ENCODE results near the gene NT5DC3. TPM values are rescaled to one million over a fixed set of nuclear protein-coding genes. Genes with fewer than 3 reads are reported as not detected.
A peak's percentile ranks its signal among the peaks of the same experiment; 100 is the strongest.

NT5DC3 gene
- total and polyA plus RNA-seq, 2 of the 13 experiments (the other 11 are each of a cell fraction or from before 2014, with no cell fraction given) = 3.2 to 6.6 TPM

GRCh38 chr12:103725398-103725797 lies 115.6 kb downstream of the NT5DC3 start:
- WGBS (ENCODE audit: low lambda C conversion rate) = 45% methylated on average over 8 of the region's 8 CpGs
- Histone ChIP-seq H2AFZ (ENCODE audit: low read length) (no peak overlapping the region), H3K36me3 (replicated peaks in 1 of 2; ENCODE audit: control insufficient read depth in 1 of 2, insufficient read depth in 2 of 2, low read length in 2 of 2) (no peaks in the 10 kb centered on the region), H3K4me1 (ENCODE audit: insufficient read depth, low read length) (no peaks in the 10 kb centered on the region), H3K4me3 (replicated peaks in 1 of 3; ENCODE audit: insufficient read depth in 1 of 3, low read depth in 2 of 3, low read length in 3 of 3) (no peak overlapping the region), H3K4me2 (ENCODE audit: low read depth, low read length) (no peak overlapping the region), H3K79me2 (ENCODE audit: insufficient read depth, low read length) (no peaks in the 10 kb centered on the region), H3K27ac (ENCODE audit: extremely low read length, insufficient read depth, low read length) (no peak overlapping the region), H4K20me1 (ENCODE audit: insufficient read depth, low read length) (no peaks in the 10 kb centered on the region), H3K27me3 (ENCODE audit: control insufficient read depth in 1 of 2, insufficient read depth in 2 of 2, low read length in 2 of 2) (peaks cover 6 to 21% of the 10 kb centered on the region in 2 experiments; a peak in 4 of 5 replicates), H3K9me3 (ENCODE audit: low read length) (no peaks in the 10 kb centered on the region), H3K9ac (ENCODE audit: insufficient read depth, low read depth, low read length) (no peak overlapping the region)
- FAIRE-seq (no peak), ATAC-seq (no peak), DNase-seq (ENCODE audit: low spot score) (no peak)
- TF ChIP-seq MNT (IDR thresholded peaks at IDR 0.05) (peak; percentile 94), SP2 (CRISPR knock-in tag; IDR thresholded peaks at IDR 0.05) (no peak)
- CTCF ChIA-PET (ENCODE audit: low intra/inter-chr PET ratio, low total read pairs) = no interaction called here
- in situ Hi-C loops (cut with HindIII; ENCODE audit: extremely low pct_ligation_motif_present, low pct_unique_long_range_greater_than_20kb) = no loop called here
- intact Hi-C loops (cut with micrococcal nuclease; ENCODE audit: unreplicated experiment) = no loop called here
- POLR2A ChIA-PET = no interaction called here
- BruUV-seq (replicated peaks) = no TSS peak

Other genes starting within 250 kb of the NT5DC3 start
- gene HSP90B1, start 89.2 kb upstream of the NT5DC3 start, total RNA-seq (2016; rRNA removed; fragmentation: Illumina TruSeq; extraction: Trizol) = 496 and 954 TPM in 2 replicates
- 621 and 800 TPM in 2 replicates for gene HSP90B1, start 89.2 kb upstream of the NT5DC3 start, polyA plus RNA-seq (2011; rRNA removed)
- 19.5 and 24.0 TPM in 2 replicates for gene TDG, start 124.6 kb upstream of the NT5DC3 start, total RNA-seq (2016; rRNA removed; fragmentation: Illumina TruSeq; extraction: Trizol)
- 12.7 and 14.2 TPM in 2 replicates for gene TDG, start 124.6 kb upstream of the NT5DC3 start, polyA plus RNA-seq (2011; rRNA removed)
- gene GLT8D2, start 209.0 kb upstream of the NT5DC3 start, total RNA-seq (2016; rRNA removed; fragmentation: Illumina TruSeq; extraction: Trizol) = not detected in 2 replicates
- not detected in 2 replicates for gene GLT8D2, start 209.0 kb upstream of the NT5DC3 start, polyA plus RNA-seq (2011; rRNA removed)
- 4.9 and 5.6 TPM in 2 replicates for gene HCFC2, start 223.3 kb upstream of the NT5DC3 start, total RNA-seq (2016; rRNA removed; fragmentation: Illumina TruSeq; extraction: Trizol)
- gene HCFC2, start 223.3 kb upstream of the NT5DC3 start, polyA plus RNA-seq (2011; rRNA removed) = 3.4 and 3.7 TPM in 2 replicates

All from HepG2 (cell line).